NB4 (cell line): Measurements from ENCODE around the gene RARRES1.

Source experiments
- DNase-seq: peaks from one replicate; pipeline ENCODE4 v3.0.0; 2010; ENCODE audit warnings: low read depth
- H3K4me3 ChIP-seq: one replicate; pipeline ENCODE4 v1.5.1; 2011; ENCODE audit warnings: mild to moderate bottlenecking, low read depth, low read length, moderate library complexity
- CTCF ChIP-seq: IDR thresholded peaks from one replicate; pipeline ENCODE4 v1.5.1; 2012; ENCODE audit warnings: low read depth, low read length
- MAX ChIP-seq: IDR thresholded peaks from 2 replicates; pipeline ENCODE4 v1.6.1; 2011; ENCODE audit warnings: low read depth, low read length
- MYC ChIP-seq: IDR thresholded peaks from 2 replicates; pipeline ENCODE4 v1.6.1; 2011; ENCODE audit warnings: low read depth, low read length
- POLR2A ChIP-seq: IDR thresholded peaks from 2 replicates; pipeline ENCODE4 v1.6.1; 2011; ENCODE audit warnings: mild to moderate bottlenecking; ENCODE audit not compliant: insufficient read length; ENCODE audit errors: extremely low read depth

Gene RARRES1

GRCh38 chr3:158666416-158666815 lies 65.8 kb downstream of the RARRES1 start:
- TF ChIP-seq MAX = no peak
- TF ChIP-seq POLR2A = no peak
- H3K4me3 ChIP-seq = no peak overlapping the region
- DNase-seq = no peak

GRCh38 chr3:158663832-158664231 lies 68.4 kb downstream of the RARRES1 start:
- no peak overlapping the region for H3K4me3 ChIP-seq

GRCh38 chr3:158663246-158663645 lies 69.0 kb downstream of the RARRES1 start:
- no peak for TF ChIP-seq CTCF
- no peak for TF ChIP-seq MAX
- TF ChIP-seq POLR2A = no peak
- no peak for TF ChIP-seq MYC
- no peak for DNase-seq
- H3K4me3 ChIP-seq = no peak overlapping the region

More at GRCh38 chr3:158663832-158664231, 68.4 kb downstream of the RARRES1 start:
- no peak for DNase-seq
- TF ChIP-seq POLR2A (no peak), MYC (no peak), MAX (no peak), CTCF (no peak)

- no peak overlapping the region for H3K4me3 ChIP-seq
- no peak for TF ChIP-seq MYC
- TF ChIP-seq POLR2A = no peak
- TF ChIP-seq MAX = no peak
- no peak for TF ChIP-seq CTCF
- DNase-seq = no peak
Observed at GRCh38 chr3:158660711-158661110, 71.5 kb downstream of the RARRES1 start.

GRCh38 chr3:158659454-158660237 lies 72.6 kb downstream of the RARRES1 start:
- H3K4me3 ChIP-seq = no peak overlapping the region
- TF ChIP-seq MYC (no peak), CTCF (peak; percentile 74), MAX (no peak), POLR2A (no peak)
- peak; percentile 67 for DNase-seq

- DNase-seq = no peak
- no peak overlapping the region for H3K4me3 ChIP-seq
- TF ChIP-seq MYC (no peak), MAX (no peak), CTCF (no peak)
Observed at GRCh38 chr3:158658889-158659288, 73.4 kb downstream of the RARRES1 start.
